ENCODE measurements around the gene PLAAT1.

PLAAT1 gene

GRCh38 chr3:193262707-193263106, 21.7 kb downstream of the PLAAT1 start:
- Histone ChIP-seq H3K27me3 (ENCODE audit: control insufficient read depth in 1 of 2, insufficient read depth in 2 of 2, low read length in 2 of 2) (no peaks in the 10 kb centered on the region), H3K9me3 (ENCODE audit: low read length) (no peaks in the 10 kb centered on the region), H3K36me3 (ENCODE audit: insufficient read depth, low read length) (no peaks in the 10 kb centered on the region), H3K9ac (ENCODE audit: low read length) (no peak overlapping the region), H3K4me1 (ENCODE audit: insufficient read depth, low read length) (no peaks in the 10 kb centered on the region), H3K4me3 (ENCODE audit: low read depth in 1 of 2, low read length in 2 of 2) (no peak overlapping the region), H3K27ac (ENCODE audit: low read depth, low read length) (no peak overlapping the region)

- Histone ChIP-seq H3K4me1 (ENCODE audit: insufficient read depth, low read length) (no peaks in the 10 kb centered on the region), H3K9ac (ENCODE audit: low read length) (no peak overlapping the region), H3K27me3 (ENCODE audit: control insufficient read depth in 1 of 2, insufficient read depth in 2 of 2, low read length in 2 of 2) (no peaks in the 10 kb centered on the region), H3K36me3 (ENCODE audit: insufficient read depth, low read length) (no peaks in the 10 kb centered on the region), H3K4me3 (ENCODE audit: low read depth in 1 of 2, low read length in 2 of 2) (no peak overlapping the region), H3K27ac (ENCODE audit: low read depth, low read length) (no peak overlapping the region), H3K9me3 (ENCODE audit: low read length) (no peaks in the 10 kb centered on the region)
Observed at GRCh38 chr3:193269343-193270028, 28.5 kb downstream of the PLAAT1 start.

GRCh38 chr3:193270451-193270850, 29.4 kb downstream of the PLAAT1 start:
- Histone ChIP-seq H3K9ac (ENCODE audit: low read length) (no peak overlapping the region), H3K36me3 (ENCODE audit: insufficient read depth, low read length) (no peaks in the 10 kb centered on the region), H3K4me3 (ENCODE audit: low read depth in 1 of 2, low read length in 2 of 2) (no peak overlapping the region), H3K9me3 (ENCODE audit: low read length) (no peaks in the 10 kb centered on the region), H3K27ac (ENCODE audit: low read depth, low read length) (no peak overlapping the region), H3K4me1 (ENCODE audit: insufficient read depth, low read length) (no peaks in the 10 kb centered on the region), H3K27me3 (ENCODE audit: control insufficient read depth in 1 of 2, insufficient read depth in 2 of 2, low read length in 2 of 2) (no peaks in the 10 kb centered on the region)

DNA sequence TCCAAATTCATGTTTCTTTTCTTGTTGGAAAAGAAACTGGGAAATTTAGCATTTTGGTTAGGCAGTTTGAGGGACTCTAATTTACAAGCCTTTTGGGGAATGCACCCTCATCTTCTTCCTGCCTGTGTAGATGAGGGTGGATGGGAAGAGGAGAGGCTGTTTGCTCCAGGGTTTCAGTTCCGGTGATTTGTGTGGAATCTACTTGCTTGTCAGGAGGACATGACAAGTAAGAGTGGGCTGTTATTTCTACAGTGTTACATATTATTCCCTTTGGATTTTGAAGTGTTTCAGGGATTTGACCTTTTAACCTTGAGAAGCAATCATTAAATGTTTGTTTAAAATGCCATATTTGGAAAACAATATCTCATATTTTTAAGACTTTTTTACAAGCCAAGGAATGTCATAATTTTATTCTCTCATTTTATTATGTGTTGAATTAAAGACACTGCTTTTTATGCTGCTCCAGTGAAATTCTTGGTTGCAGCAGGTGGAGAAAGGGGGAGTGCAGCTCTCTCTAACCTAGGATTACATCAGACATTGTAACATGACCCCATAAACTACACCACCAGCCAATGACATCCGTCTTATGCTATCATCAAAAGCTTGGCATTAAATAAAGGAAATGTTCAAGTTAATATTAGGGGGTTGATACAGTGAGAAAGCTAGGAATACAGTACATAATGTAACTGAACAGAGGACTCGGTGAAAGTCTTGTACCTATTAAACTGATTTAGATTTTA, 30.2 kb downstream of the PLAAT1 start:
- Histone ChIP-seq H3K9me3 (ENCODE audit: low read length) (no peaks in the 10 kb centered on the region), H3K4me1 (ENCODE audit: insufficient read depth, low read length) (no peaks in the 10 kb centered on the region), H3K4me3 (ENCODE audit: low read depth in 1 of 2, low read length in 2 of 2) (no peak overlapping the region), H3K36me3 (ENCODE audit: insufficient read depth, low read length) (no peaks in the 10 kb centered on the region), H3K27me3 (ENCODE audit: control insufficient read depth in 1 of 2, insufficient read depth in 2 of 2, low read length in 2 of 2) (no peaks in the 10 kb centered on the region), H3K27ac (ENCODE audit: low read depth, low read length) (no peak overlapping the region), H3K9ac (ENCODE audit: low read length) (no peak overlapping the region)

GRCh38 chr3:193292386-193292785, 51.4 kb downstream of the PLAAT1 start:
- H3K36me3 ChIP-seq (ENCODE audit: insufficient read depth, low read length), result no peaks in the 10 kb centered on the region
- no peak overlapping the region for H3K4me3 ChIP-seq (ENCODE audit: low read depth in 1 of 2, low read length in 2 of 2)
- H3K9ac ChIP-seq (ENCODE audit: low read length), result no peak overlapping the region

GRCh38 chr3:193295985-193296384, 55.0 kb downstream of the PLAAT1 start:
- Histone ChIP-seq H3K4me3 (ENCODE audit: low read depth in 1 of 2, low read length in 2 of 2) (no peak overlapping the region), H3K36me3 (ENCODE audit: insufficient read depth, low read length) (no peaks in the 10 kb centered on the region), H3K9me3 (ENCODE audit: low read length) (no peaks in the 10 kb centered on the region), H3K9ac (ENCODE audit: low read length) (no peak overlapping the region), H3K27me3 (ENCODE audit: control insufficient read depth in 1 of 2, insufficient read depth in 2 of 2, low read length in 2 of 2) (no peaks in the 10 kb centered on the region), H3K4me1 (ENCODE audit: insufficient read depth, low read length) (no peaks in the 10 kb centered on the region), H3K27ac (ENCODE audit: low read depth, low read length) (no peak overlapping the region)

More at GRCh38 chr3:193292386-193292785, 51.4 kb downstream of the PLAAT1 start:
- Histone ChIP-seq H3K9me3 (ENCODE audit: low read length) (no peaks in the 10 kb centered on the region), H3K27me3 (ENCODE audit: control insufficient read depth in 1 of 2, insufficient read depth in 2 of 2, low read length in 2 of 2) (no peaks in the 10 kb centered on the region), H3K27ac (ENCODE audit: low read depth, low read length) (no peak overlapping the region), H3K4me1 (ENCODE audit: insufficient read depth, low read length) (no peaks in the 10 kb centered on the region)

- Histone ChIP-seq H3K27me3 (ENCODE audit: control insufficient read depth in 1 of 2, insufficient read depth in 2 of 2, low read length in 2 of 2) (no peaks in the 10 kb centered on the region), H3K27ac (ENCODE audit: low read depth, low read length) (no peak overlapping the region), H3K4me3 (ENCODE audit: low read depth in 1 of 2, low read length in 2 of 2) (no peak overlapping the region), H3K9me3 (ENCODE audit: low read length) (no peaks in the 10 kb centered on the region), H3K9ac (ENCODE audit: low read length) (no peak overlapping the region), H3K4me1 (ENCODE audit: insufficient read depth, low read length) (no peaks in the 10 kb centered on the region), H3K36me3 (ENCODE audit: insufficient read depth, low read length) (no peaks in the 10 kb centered on the region)
Observed at GRCh38 chr3:193297421-193297820, 56.4 kb downstream of the PLAAT1 start.

DNA sequence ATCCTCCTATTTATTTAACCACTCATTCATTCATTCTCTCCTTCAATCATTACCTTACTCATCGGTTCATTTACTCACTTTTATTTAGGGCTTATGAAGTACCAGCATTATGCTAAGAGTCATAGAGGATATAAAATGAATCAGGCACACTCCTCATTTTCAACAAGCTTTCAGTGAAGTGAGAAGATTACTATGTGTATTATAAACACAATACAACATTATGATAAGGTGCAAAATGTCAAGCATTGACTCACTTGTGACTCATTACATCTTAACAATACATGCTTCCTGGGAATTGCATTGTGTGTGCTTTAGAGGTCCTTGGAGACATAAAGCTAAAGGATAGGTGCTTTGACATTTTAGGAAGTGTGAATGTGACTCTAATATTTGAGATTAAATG, 60.4 kb downstream of the PLAAT1 start:
- no peak overlapping the region for H3K27ac ChIP-seq (ENCODE audit: low read depth, low read length)
- no peak overlapping the region for H3K9ac ChIP-seq (ENCODE audit: low read length)
- no peaks in the 10 kb centered on the region for H3K9me3 ChIP-seq (ENCODE audit: low read length)
- no peak overlapping the region for H3K4me3 ChIP-seq (ENCODE audit: low read depth in 1 of 2, low read length in 2 of 2)
- no peaks in the 10 kb centered on the region for H3K36me3 ChIP-seq (ENCODE audit: insufficient read depth, low read length)
- H3K27me3 ChIP-seq (ENCODE audit: control insufficient read depth in 1 of 2, insufficient read depth in 2 of 2, low read length in 2 of 2), result no peaks in the 10 kb centered on the region
- no peaks in the 10 kb centered on the region for H3K4me1 ChIP-seq (ENCODE audit: insufficient read depth, low read length)

DNA sequence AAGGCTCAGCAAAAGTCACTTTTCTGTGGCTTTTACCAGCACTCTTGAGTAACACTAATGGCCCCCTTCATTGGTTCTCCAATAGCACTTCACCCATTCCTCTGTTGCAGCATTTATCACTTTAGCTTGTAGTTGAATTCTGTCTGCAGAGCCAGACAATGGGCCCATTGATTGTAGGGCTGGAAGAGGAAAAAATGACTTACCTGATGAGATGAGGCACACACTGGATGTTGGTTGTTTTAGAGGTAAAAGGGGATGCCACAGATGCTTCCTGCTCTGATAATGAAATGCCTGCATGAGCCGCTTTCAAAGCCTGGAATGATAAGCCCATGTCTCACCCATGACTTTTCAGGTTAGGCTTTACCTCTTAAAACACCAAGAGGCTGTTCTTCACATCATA, 64.3 kb downstream of the PLAAT1 start:
- no peaks in the 10 kb centered on the region for H3K27me3 ChIP-seq (ENCODE audit: control insufficient read depth in 1 of 2, insufficient read depth in 2 of 2, low read length in 2 of 2)
- no peaks in the 10 kb centered on the region for H3K4me1 ChIP-seq (ENCODE audit: insufficient read depth, low read length)
- no peak overlapping the region for H3K9ac ChIP-seq (ENCODE audit: low read length)
- no peaks in the 10 kb centered on the region for H3K36me3 ChIP-seq (ENCODE audit: insufficient read depth, low read length)
- H3K4me3 ChIP-seq (ENCODE audit: low read depth in 1 of 2, low read length in 2 of 2), result no peak overlapping the region
- no peak overlapping the region for H3K27ac ChIP-seq (ENCODE audit: low read depth, low read length)
- no peaks in the 10 kb centered on the region for H3K9me3 ChIP-seq (ENCODE audit: low read length)

GRCh38 chr3:193310914-193311723, 70.1 kb downstream of the PLAAT1 start:
- no peaks in the 10 kb centered on the region for H3K27me3 ChIP-seq (ENCODE audit: control insufficient read depth in 1 of 2, insufficient read depth in 2 of 2, low read length in 2 of 2)
- H3K4me3 ChIP-seq (ENCODE audit: low read depth in 1 of 2, low read length in 2 of 2), result no peak overlapping the region
- H3K9me3 ChIP-seq (ENCODE audit: low read length), result no peaks in the 10 kb centered on the region
- no peaks in the 10 kb centered on the region for H3K36me3 ChIP-seq (ENCODE audit: insufficient read depth, low read length)
- H3K4me1 ChIP-seq (ENCODE audit: insufficient read depth, low read length), result no peaks in the 10 kb centered on the region
- H3K27ac ChIP-seq (ENCODE audit: low read depth, low read length), result no peak overlapping the region
- no peak overlapping the region for H3K9ac ChIP-seq (ENCODE audit: low read length)

DNA sequence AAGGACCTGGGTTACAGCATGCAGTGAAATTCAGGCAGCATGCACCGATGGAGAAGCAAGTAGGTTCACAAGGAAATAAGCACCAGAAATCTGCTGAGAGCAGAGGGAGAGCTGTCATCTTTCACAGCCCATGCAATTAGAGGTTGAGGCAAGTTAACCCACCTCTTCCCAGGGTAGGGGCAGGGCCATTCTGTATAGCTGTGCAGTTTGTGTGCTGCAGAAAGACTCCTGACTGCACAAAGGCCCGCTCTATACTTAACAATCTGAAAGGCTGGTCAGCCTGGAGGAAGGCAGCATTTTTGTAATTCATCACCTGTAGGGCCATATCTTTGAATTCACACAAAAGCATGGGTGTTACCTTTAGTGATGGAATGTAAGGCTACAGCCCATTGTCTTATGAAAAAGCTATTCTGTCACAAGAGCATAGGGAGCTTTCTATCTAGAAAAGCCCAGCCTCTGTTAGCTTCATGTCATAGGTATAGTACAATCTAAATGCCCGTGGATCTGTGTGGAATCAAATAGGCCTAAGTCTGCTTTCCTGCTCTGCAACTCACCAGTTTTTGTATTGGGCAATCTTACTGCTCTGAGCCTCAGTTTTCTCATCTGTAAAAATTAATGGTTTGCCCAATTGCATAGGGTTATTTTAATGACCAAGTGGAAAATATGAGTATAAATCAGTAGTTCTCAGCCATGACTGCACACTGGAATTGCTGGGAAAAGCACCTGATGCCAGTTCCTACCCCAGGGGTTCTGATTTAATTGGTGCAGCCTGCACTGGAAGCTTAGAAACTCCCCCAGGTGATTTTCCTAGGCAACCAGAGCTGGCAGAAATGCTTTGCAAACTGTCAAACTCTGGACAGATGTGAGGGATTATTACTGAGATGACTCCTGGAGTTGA, 72.3 kb downstream of the PLAAT1 start:
- Histone ChIP-seq H3K4me1 (ENCODE audit: insufficient read depth, low read length) (no peaks in the 10 kb centered on the region), H3K27ac (ENCODE audit: low read depth, low read length) (no peak overlapping the region), H3K9me3 (ENCODE audit: low read length) (no peaks in the 10 kb centered on the region), H3K27me3 (ENCODE audit: control insufficient read depth in 1 of 2, insufficient read depth in 2 of 2, low read length in 2 of 2) (no peaks in the 10 kb centered on the region), H3K4me3 (ENCODE audit: low read depth in 1 of 2, low read length in 2 of 2) (no peak overlapping the region), H3K36me3 (ENCODE audit: insufficient read depth, low read length) (no peaks in the 10 kb centered on the region), H3K9ac (ENCODE audit: low read length) (no peak overlapping the region)
